ENCODE measurements around the gene CC2D1A.
A peak's percentile ranks its signal among the peaks of the same experiment; 100 is the strongest.

CC2D1A gene

DNA sequence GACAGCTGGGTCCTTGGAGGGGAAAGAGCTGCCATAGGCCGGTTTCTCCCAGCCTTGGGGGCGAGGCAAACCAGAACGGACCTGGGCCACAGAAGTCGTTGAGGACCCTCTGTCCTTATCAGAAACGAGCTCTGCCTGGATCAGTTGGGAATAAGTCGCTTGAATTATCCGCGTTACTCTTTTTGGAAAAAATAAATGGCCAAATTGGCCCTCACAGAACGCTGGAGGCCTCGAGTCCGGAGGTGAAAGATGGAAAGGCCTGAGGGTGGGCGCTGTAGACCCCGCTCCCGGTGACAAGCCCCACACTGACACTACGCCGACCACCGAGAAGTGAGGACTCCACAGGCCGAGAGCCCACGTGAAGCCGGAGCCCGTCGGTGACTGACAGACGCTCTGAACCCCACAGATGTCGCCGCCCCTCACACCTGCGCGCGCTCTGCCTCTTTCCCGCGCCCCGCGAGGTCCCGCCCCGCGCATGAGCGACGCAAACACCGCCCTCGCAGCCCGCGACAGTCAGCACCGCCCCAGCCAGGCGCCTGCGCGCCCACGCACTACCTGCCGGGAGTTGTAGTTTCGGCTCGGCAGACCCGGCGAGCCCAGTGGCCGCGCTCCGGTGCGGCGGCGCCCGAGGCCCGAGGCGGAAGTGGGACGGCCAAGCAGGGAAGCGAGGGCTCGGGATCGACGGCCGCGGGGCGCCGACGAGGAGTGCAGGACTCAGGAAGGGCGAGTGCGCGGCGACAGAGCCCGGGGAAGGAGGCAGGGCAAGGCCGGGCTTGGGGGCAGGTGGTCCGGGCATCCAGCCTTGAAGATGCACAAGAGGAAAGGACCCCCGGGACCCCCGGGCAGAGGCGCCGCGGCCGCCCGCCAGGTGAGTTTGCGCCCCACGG lies at the start of gene CC2D1A, which contains the start of gene BRME1:
TSS of gene CC2D1A (plus strand) at position 568 of the 887 bp plus-strand sequence. CDS start at position 809, 241 bp downstream.
TSS of gene BRME1 (minus strand) at position 484 of the 887 bp plus-strand sequence. CDS start 1,225 bp downstream, outside the sequence.
- TF ChIP-seq ZNF274 (IDR thresholded peaks at IDR 0.05; ENCODE audit: low read depth, low read length) (no peak), SUZ12 (IDR thresholded peaks at IDR 0.05; ENCODE audit: extremely low read depth, insufficient read depth, insufficient read length) (no peak), YY1 (IDR thresholded peaks at IDR 0.05; ENCODE audit: insufficient read depth, insufficient read length) (peak; percentile 14)
- Histone ChIP-seq H3K9me3 (ENCODE audit: insufficient read depth, low read length) (peaks cover 6% of the 10 kb centered on the region; the same call in 1 of the 2 replicates), H3K4me1 (ENCODE audit: insufficient read depth, insufficient read length) (no peaks in the 10 kb centered on the region), H3K36me3 (ENCODE audit: insufficient read depth, insufficient read length, low read length) (peaks cover 4% of the 10 kb centered on the region), H3K27me3 (ENCODE audit: insufficient read depth, insufficient read length) (peaks cover 5% of the 10 kb centered on the region), H3K4me3 (ENCODE audit: insufficient read length, low read depth) (peak within 1 kb of the TSS; percentile 80), H3K9ac (ENCODE audit: insufficient read length, low read depth) (peak within 1 kb of the TSS; percentile 85)
- DNase-seq (ENCODE audit: low read depth, low spot score): peak; percentile 82

DNA sequence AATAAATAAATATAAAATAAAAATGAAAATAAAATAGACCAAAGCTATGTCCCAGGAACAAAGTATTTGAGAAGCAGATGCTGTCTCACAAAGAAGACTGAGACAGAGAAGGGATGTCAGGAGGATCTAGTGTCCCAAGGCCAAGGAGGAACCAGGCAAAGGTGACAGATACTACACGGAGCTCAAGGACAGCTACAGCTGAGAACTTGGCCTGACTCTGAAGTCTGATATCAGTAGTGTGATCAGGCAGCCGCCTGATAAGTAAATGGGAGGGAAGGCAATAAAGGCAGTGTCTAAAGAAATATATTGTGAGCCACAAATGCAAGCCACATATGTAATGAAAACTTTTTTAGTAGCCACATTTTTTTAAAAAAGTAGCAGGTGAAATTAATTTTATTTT lies 49.5 kb upstream of the CC2D1A start:
- no peak for TF ChIP-seq YY1 (IDR thresholded peaks at IDR 0.05; ENCODE audit: insufficient read depth, insufficient read length)
- TF ChIP-seq SUZ12 (IDR thresholded peaks at IDR 0.05; ENCODE audit: extremely low read depth, insufficient read depth, insufficient read length): no peak
- TF ChIP-seq ZNF274 (IDR thresholded peaks at IDR 0.05; ENCODE audit: low read depth, low read length): no peak
- H3K27me3 ChIP-seq (ENCODE audit: insufficient read depth, insufficient read length): no peaks in the 10 kb centered on the region
- DNase-seq (ENCODE audit: low read depth, low spot score): no peak
- H3K4me1 ChIP-seq (ENCODE audit: insufficient read depth, insufficient read length): peaks cover 13% of the 10 kb centered on the region
- H3K4me3 ChIP-seq (ENCODE audit: insufficient read length, low read depth): no peak overlapping the region
- H3K9me3 ChIP-seq (ENCODE audit: insufficient read depth, low read length): no peaks in the 10 kb centered on the region
- no peak overlapping the region for H3K9ac ChIP-seq (ENCODE audit: insufficient read length, low read depth)
- H3K36me3 ChIP-seq (ENCODE audit: insufficient read depth, insufficient read length, low read length): no peaks in the 10 kb centered on the region

DNA sequence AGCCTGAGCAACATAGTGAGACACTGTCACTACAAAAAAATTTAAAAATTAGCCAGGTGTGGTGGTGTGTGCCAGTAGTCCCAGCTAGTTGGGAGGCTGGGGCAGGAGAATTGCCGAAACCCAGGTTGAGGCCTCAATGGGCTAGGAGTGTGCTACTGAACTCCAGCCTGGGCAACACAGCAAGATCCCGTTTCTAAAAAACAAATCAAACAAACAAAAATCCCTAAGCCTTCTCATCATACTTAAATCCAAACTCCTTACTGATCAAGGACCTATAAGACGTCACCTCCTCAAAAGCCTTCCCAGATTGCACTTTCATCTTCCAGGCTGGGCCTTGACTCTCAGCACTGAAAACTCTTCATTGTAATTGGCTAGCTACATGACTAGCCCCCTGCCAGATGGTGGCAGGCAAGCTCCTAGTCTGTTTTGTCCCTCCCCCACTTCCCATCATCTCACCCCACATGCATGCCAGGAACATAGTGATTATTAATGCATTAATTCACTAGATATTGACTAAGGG lies 46.6 kb upstream of the CC2D1A start:
- no peaks in the 10 kb centered on the region for H3K9me3 ChIP-seq (ENCODE audit: insufficient read depth, low read length)
- DNase-seq (ENCODE audit: low read depth, low spot score): no peak
- TF ChIP-seq YY1 (IDR thresholded peaks at IDR 0.05; ENCODE audit: insufficient read depth, insufficient read length) (no peak), SUZ12 (IDR thresholded peaks at IDR 0.05; ENCODE audit: extremely low read depth, insufficient read depth, insufficient read length) (no peak), ZNF274 (IDR thresholded peaks at IDR 0.05; ENCODE audit: low read depth, low read length) (no peak)
- peaks cover 26% of the 10 kb centered on the region for H3K4me1 ChIP-seq (ENCODE audit: insufficient read depth, insufficient read length)
- no peak overlapping the region for H3K4me3 ChIP-seq (ENCODE audit: insufficient read length, low read depth)
- H3K36me3 ChIP-seq (ENCODE audit: insufficient read depth, insufficient read length, low read length): no peaks in the 10 kb centered on the region
- no peak overlapping the region for H3K9ac ChIP-seq (ENCODE audit: insufficient read length, low read depth)
- peaks cover 14% of the 10 kb centered on the region for H3K27me3 ChIP-seq (ENCODE audit: insufficient read depth, insufficient read length)

DNA sequence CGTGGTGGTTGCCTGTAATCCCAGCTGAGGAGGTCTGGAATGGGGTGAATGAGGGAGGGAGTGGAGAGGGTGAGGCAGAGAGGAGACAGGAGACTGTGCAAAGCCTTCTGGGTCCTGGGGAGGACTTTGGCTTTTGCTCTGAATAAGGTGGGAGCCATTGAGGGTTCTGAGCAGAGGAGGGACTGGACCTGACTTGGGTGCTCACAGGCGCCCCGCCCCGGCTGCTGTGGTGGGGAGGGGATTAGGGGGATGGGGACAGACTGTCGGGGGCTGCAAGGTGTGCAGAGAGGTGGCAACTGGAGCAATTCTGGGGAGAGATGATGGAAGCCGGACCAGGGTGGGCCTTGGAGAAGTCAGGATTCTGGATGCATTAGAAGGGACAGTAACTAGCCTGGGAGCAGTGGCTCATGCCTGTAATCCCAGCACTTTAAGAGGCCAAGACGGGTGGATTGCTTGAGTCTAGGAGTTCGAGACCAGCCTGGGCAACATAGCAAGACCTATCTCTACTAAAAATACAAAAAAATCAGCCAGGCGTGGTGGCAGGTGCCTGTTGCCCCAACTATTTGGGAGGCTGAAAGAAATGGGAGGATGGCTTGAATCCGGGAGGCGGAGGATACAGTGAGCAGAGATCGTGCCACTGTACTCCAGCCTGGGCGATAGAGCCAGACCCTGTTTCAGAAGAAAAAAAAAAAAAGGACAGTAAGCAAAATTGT lies 45.2 kb upstream of the CC2D1A start:
- no peak for TF ChIP-seq SUZ12 (IDR thresholded peaks at IDR 0.05; ENCODE audit: extremely low read depth, insufficient read depth, insufficient read length)
- TF ChIP-seq ZNF274 (IDR thresholded peaks at IDR 0.05; ENCODE audit: low read depth, low read length): no peak
- no peak for TF ChIP-seq YY1 (IDR thresholded peaks at IDR 0.05; ENCODE audit: insufficient read depth, insufficient read length)
- no peak for DNase-seq (ENCODE audit: low read depth, low spot score)
- no peaks in the 10 kb centered on the region for H3K9me3 ChIP-seq (ENCODE audit: insufficient read depth, low read length)
- H3K9ac ChIP-seq (ENCODE audit: insufficient read length, low read depth): no peak overlapping the region
- H3K27me3 ChIP-seq (ENCODE audit: insufficient read depth, insufficient read length): peaks cover 23% of the 10 kb centered on the region
- H3K4me1 ChIP-seq (ENCODE audit: insufficient read depth, insufficient read length): peaks cover 30% of the 10 kb centered on the region
- no peaks in the 10 kb centered on the region for H3K36me3 ChIP-seq (ENCODE audit: insufficient read depth, insufficient read length, low read length)
- H3K4me3 ChIP-seq (ENCODE audit: insufficient read length, low read depth): no peak overlapping the region

DNA sequence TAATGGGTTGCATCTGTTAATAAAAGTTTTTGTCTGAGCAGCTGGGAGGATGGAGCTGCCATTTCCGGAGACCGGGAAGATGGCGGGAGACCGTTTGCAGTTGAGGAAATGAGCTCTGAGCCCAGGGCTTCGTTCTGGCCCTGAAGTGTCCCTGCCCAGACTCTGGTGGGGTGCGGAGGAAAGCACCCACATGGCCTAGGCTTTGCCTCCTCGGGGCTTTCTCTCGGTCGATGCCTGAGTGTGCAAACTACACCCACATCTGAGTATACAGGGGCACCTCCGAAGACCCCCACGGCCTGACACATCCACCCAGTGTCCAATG lies 44.6 kb upstream of the CC2D1A start:
- Histone ChIP-seq H3K9ac (ENCODE audit: insufficient read length, low read depth) (peak overlapping the region; percentile 79), H3K9me3 (ENCODE audit: insufficient read depth, low read length) (no peaks in the 10 kb centered on the region), H3K36me3 (ENCODE audit: insufficient read depth, insufficient read length, low read length) (no peaks in the 10 kb centered on the region), H3K4me1 (ENCODE audit: insufficient read depth, insufficient read length) (peaks cover 32% of the 10 kb centered on the region), H3K4me3 (ENCODE audit: insufficient read length, low read depth) (no peak overlapping the region), H3K27me3 (ENCODE audit: insufficient read depth, insufficient read length) (peaks cover 29% of the 10 kb centered on the region)
- TF ChIP-seq SUZ12 (IDR thresholded peaks at IDR 0.05; ENCODE audit: extremely low read depth, insufficient read depth, insufficient read length): no peak
- no peak for TF ChIP-seq ZNF274 (IDR thresholded peaks at IDR 0.05; ENCODE audit: low read depth, low read length)
- TF ChIP-seq YY1 (IDR thresholded peaks at IDR 0.05; ENCODE audit: insufficient read depth, insufficient read length): no peak
- DNase-seq (ENCODE audit: low read depth, low spot score): no peak

DNA sequence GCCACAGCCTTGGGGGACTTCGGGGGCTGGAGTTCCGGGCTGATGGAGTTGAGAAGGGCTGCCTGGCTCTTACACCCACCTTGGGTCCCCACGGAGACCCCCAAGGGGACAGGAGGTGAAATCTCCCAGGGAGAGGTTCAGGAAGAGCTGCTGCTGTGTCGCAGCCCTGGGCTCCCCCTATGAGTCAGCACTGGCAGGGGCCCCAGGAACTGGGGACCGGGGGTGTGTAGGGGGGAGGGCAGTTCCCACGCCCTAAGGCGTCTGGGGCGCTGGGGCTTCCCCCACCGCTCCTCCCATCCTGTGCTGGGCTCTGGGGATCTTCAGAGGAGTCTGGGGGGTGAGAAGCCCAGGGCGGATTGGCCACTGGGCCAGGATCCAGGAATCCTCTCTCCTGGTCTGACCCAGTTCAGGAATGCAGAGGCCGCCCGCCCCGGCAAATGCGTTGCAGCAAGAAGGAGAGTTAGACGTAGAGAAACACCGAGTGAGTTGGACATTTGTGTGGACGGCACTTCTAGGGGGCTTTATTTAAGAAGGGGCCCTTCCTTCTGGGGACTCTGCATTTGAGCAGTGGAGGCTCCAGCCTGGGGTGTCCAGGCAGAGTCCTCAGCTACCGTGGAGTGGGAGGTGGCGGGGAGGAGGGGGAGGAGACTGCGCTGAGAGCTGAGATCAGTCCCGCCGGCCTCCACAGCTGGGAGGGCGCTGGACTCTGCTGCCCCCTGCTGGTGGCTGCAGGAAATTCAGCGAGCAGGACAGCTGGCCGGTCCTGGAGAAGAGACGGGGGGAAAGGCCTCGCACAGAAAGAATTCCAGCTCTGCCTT lies 44.1 kb upstream of the CC2D1A start:
- peak; percentile 71 for DNase-seq (ENCODE audit: low read depth, low spot score)

More for the DNA sequence above, 44.1 kb upstream of the CC2D1A start:
- Histone ChIP-seq H3K36me3 (ENCODE audit: insufficient read depth, insufficient read length, low read length) (no peaks in the 10 kb centered on the region), H3K4me3 (ENCODE audit: insufficient read length, low read depth) (peak overlapping the region; percentile 41), H3K9ac (ENCODE audit: insufficient read length, low read depth) (peak overlapping the region; percentile 79), H3K27me3 (ENCODE audit: insufficient read depth, insufficient read length) (peaks cover 34% of the 10 kb centered on the region), H3K9me3 (ENCODE audit: insufficient read depth, low read length) (no peaks in the 10 kb centered on the region), H3K4me1 (ENCODE audit: insufficient read depth, insufficient read length) (peaks cover 36% of the 10 kb centered on the region)
- TF ChIP-seq YY1 (IDR thresholded peaks at IDR 0.05; ENCODE audit: insufficient read depth, insufficient read length) (no peak), ZNF274 (IDR thresholded peaks at IDR 0.05; ENCODE audit: low read depth, low read length) (no peak), SUZ12 (IDR thresholded peaks at IDR 0.05; ENCODE audit: extremely low read depth, insufficient read depth, insufficient read length) (no peak)

All from NT2/D1 (cell line).